ENCODE measurements around the gene HIRIP3. TPM values are rescaled to one million over a fixed set of nuclear protein-coding genes. Genes with fewer than 3 reads are reported as not detected.

HIRIP3 gene
- total and polyA plus RNA-seq, 2 of the 4 experiments (the other 2 are of a cell fraction), result 5.0 to 10.5 TPM

DNA sequence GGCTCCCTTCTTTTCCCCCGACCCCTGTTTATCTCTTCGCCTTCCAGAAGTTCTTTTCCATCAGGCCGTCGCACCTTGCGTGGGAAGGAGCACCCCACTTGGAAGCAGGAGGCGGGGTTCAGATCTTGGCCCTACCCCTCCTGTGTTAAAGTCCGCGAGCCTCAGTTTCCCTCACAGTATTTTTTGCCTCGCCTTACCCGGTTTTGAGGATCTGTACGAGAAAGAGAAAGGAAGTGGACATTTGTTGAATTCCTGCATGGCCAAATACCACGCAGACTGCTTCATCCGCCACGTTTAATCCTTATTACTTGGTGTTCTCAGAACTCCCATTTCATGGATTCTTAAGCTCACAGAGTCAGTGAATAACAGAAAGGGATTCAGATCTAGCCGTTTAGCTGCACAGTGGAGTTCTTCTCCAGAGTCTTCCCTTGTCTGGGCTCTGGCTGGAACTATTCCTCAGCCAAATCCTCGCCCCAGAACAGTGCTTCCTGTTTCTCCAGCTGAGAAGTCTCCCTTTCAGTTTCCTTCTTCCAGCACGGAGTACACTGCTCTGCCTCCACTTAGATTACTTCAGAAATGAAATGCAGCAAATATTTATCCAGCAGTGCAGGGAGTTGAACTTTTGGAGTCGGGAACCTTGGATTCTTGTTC is 32.9 kb downstream of the HIRIP3 start:
- peak overlapping the region; percentile 79 for H3K18ac ChIP-seq (ENCODE audit: low read depth, low read length)
- H3K27ac ChIP-seq (ENCODE audit: insufficient read depth, low read length), result peak overlapping the region; percentile 81
- no peaks in the 10 kb centered on the region for H4K20me1 ChIP-seq (ENCODE audit: insufficient read depth, low read length)
- ATAC-seq (ENCODE audit: low read depth), result peak; percentile 10
- H4K5ac ChIP-seq (ENCODE audit: low read depth, low read length), result peak overlapping the region; percentile 95
- BruUV-seq (replicated peaks), result TSS peak; percentile 76
- peak overlapping the region; percentile 98 for H3K4me2 ChIP-seq (ENCODE audit: low read depth, low read length)
- peak overlapping the region; percentile 38; the same call in 1 of the 2 replicates for H2BK20ac ChIP-seq (ENCODE audit: low read depth, low read length)
- POLR2A ChIA-PET (ENCODE audit: unreplicated experiment), result interaction anchor here (0.6 to 2.0 kb wide), 5 partner anchors 11 to 114 kb away, joined by 3 to 8 read pairs (median 5); partner anchors contain the start of genes SEZ6L2 and TAOK2
- peak overlapping the region; percentile 9; the same call in 1 of the 2 replicates for H2BK120ac ChIP-seq (ENCODE audit: low read depth, low read length)
- H4K91ac ChIP-seq (ENCODE audit: insufficient read depth, low read depth, low read length), result peak overlapping the region; percentile 82
- H2AK5ac ChIP-seq (ENCODE audit: low read depth, low read length), result peak overlapping the region; percentile 93
- peak overlapping the region; percentile 94 for H3K9ac ChIP-seq (ENCODE audit: low read depth, low read length)
- peak overlapping the region; percentile 97 for H2AFZ ChIP-seq (replicated peaks; ENCODE audit: low read length, poor library complexity)
- dilution Hi-C loops (cut with HindIII; ENCODE audit: low sequenced_read_pairs, unreplicated experiment), result no loop called here
- peak overlapping the region; percentile 99 for H2AK9ac ChIP-seq (replicated peaks; ENCODE audit: low read depth, low read length, poor library complexity)
- peak overlapping the region; percentile 76 for H2BK5ac ChIP-seq (ENCODE audit: low read depth, low read length, poor library complexity, severe bottlenecking)
- peak overlapping the region; percentile 55 for H3K4me3 ChIP-seq (ENCODE audit: insufficient read depth, low read depth, low read length)
- TF ChIP-seq POLR2A (IDR thresholded peaks at IDR 0.05; ENCODE audit: low read depth, low read length) (peak; percentile 20; the same call in 1 of the 2 replicates), MAZ (IDR thresholded peaks at IDR 0.05; ENCODE audit: borderline replicate concordance, low read depth, low read length) (no peak)
- H3K14ac ChIP-seq (replicated peaks; ENCODE audit: low read depth, low read length), result peak overlapping the region; percentile 95
- H3K4me1 ChIP-seq (ENCODE audit: control insufficient read depth, insufficient read depth, low read length), result peaks cover 8% of the 10 kb centered on the region
- peaks cover 12 to 25% of the 10 kb centered on the region in 2 experiments; a peak in 3 of 4 replicates for H3K79me1 ChIP-seq (ENCODE audit: low read depth in 1 of 2, low read length in 2 of 2)
- peak overlapping the region; percentile 58 for H2BK15ac ChIP-seq (ENCODE audit: low read depth, low read length)
- no peaks in the 10 kb centered on the region for H3K9me3 ChIP-seq (ENCODE audit: control insufficient read depth, insufficient read depth, low read length)
- DNase-seq, result peak; percentile 27
- no peaks in the 10 kb centered on the region for H3K27me3 ChIP-seq (ENCODE audit: control insufficient read depth, insufficient read depth, low read length)
- H3K23ac ChIP-seq (ENCODE audit: low read depth, low read length), result peak overlapping the region; percentile 98
- WGBS, 2 experiments (ENCODE audit: extremely low coverage in 2 of 2, insufficient read length in 1 of 2), result 40% methylated on average over 1 of the region's 18 CpGs; no CpG with 5 or more reads in 1 of the 2 experiments
- H3K9me1 ChIP-seq (ENCODE audit: insufficient read depth, low read length), result peaks cover 5% of the 10 kb centered on the region; the same call in 1 of the 2 replicates
- peaks cover 5% of the 10 kb centered on the region for H3K36me3 ChIP-seq (ENCODE audit: control insufficient read depth, insufficient read depth, low read length)
- intact Hi-C loops (cut with micrococcal nuclease), result no loop called here
- CTCF ChIA-PET, result interaction anchor here (0.8 kb wide), 1 partner anchor 11 kb away, joined by 3 read pairs; the partner anchor contains the start of gene TAOK2
- H3K56ac ChIP-seq (ENCODE audit: extremely low read depth, insufficient read depth, low read length), result peak overlapping the region; percentile 92
- peak overlapping the region; percentile 80 for H3K4ac ChIP-seq (ENCODE audit: low read depth, low read length)
- H4K8ac ChIP-seq (ENCODE audit: low read depth in 2 of 2, low read length in 2 of 2), result peak overlapping the region; percentile 78 to 88
- in situ Hi-C loops (cut with MboI; ENCODE audit: low sequenced_read_pairs), result no loop called here
